T follicular helper cell (primary cell): Measurements from ENCODE around the gene LRRC74B.
"Not testable (repeated sequence)": the region's sequence is repeated elsewhere in the genome, so short reads cannot be mapped to it uniquely, and the experiment has no call there.

Experiments used
- DNase-seq: peaks from one replicate; pipeline ENCODE4 v3.0.0-alpha.2; 2020; ENCODE audit warnings: low read depth
- total RNA-seq, 2 experiments: gene quantifications; one replicate each; lab custom pipeline; 2026; lab: John Stamatoyannopoulos, UW

LRRC74B gene
- 0 to 0.36 reads per million in 2 experiments for total RNA-seq

GRCh38 chr22:21045585-21046294, at the start of gene LRRC74B:
Gene LRRC74B (plus strand): TSS chr22:21045946. CDS start chr22:21045987, 41 bp downstream.
- DNase-seq: peak; percentile 22

GRCh38 chr22:20996031-20996410, 49.7 kb upstream of the LRRC74B start:
- DNase-seq: no peak

GRCh38 chr22:20996598-20997535, 48.9 kb upstream of the LRRC74B start:
- no peak for DNase-seq

GRCh38 chr22:20997536-20998257, 48.0 kb upstream of the LRRC74B start:
- DNase-seq: no peak

- no peak for DNase-seq
Observed at GRCh38 chr22:20998411-20999336, 47.1 kb upstream of the LRRC74B start.

GRCh38 chr22:20999350-21000206, 46.2 kb upstream of the LRRC74B start:
- no peak for DNase-seq

GRCh38 chr22:21000207-21000986, 45.3 kb upstream of the LRRC74B start:
- DNase-seq: no peak

GRCh38 chr22:21000987-21001600, 44.7 kb upstream of the LRRC74B start:
- DNase-seq: no peak

GRCh38 chr22:21001601-21002325, 44.0 kb upstream of the LRRC74B start, which contains the start of gene THAP7:
Gene THAP7 (minus strand): TSS chr22:21002118. CDS start chr22:21001911, 207 bp downstream.
- peak; percentile 95 for DNase-seq

- no peak for DNase-seq
Observed at GRCh38 chr22:21003782-21004181, 42.0 kb upstream of the LRRC74B start.

- not testable (repeated sequence) for DNase-seq
Observed at GRCh38 chr22:21009208-21009607, 36.5 kb upstream of the LRRC74B start.

GRCh38 chr22:21009638-21010425, 35.9 kb upstream of the LRRC74B start:
- no peak for DNase-seq

- no peak for DNase-seq
Observed at GRCh38 chr22:21010426-21011113, 35.2 kb upstream of the LRRC74B start.

- DNase-seq: no peak
Observed at GRCh38 chr22:21012446-21013407, 33.0 kb upstream of the LRRC74B start.

- DNase-seq: no peak
Observed at GRCh38 chr22:21013657-21014201, 32.0 kb upstream of the LRRC74B start.
